GM18858 (cell line): Measurements from ENCODE around the gene SRSF6.
"Not testable (repeated sequence)": the region's sequence is repeated elsewhere in the genome, so short reads cannot be mapped to it uniquely, and the experiment has no call there.

Experiments
- ATAC-seq: cut with Tn5 transposase; IDR thresholded peaks from one replicate; pipeline ENCODE4 v1.9.1; 2021; ENCODE audit not compliant: unreplicated experiment

SRSF6 gene

DNA sequence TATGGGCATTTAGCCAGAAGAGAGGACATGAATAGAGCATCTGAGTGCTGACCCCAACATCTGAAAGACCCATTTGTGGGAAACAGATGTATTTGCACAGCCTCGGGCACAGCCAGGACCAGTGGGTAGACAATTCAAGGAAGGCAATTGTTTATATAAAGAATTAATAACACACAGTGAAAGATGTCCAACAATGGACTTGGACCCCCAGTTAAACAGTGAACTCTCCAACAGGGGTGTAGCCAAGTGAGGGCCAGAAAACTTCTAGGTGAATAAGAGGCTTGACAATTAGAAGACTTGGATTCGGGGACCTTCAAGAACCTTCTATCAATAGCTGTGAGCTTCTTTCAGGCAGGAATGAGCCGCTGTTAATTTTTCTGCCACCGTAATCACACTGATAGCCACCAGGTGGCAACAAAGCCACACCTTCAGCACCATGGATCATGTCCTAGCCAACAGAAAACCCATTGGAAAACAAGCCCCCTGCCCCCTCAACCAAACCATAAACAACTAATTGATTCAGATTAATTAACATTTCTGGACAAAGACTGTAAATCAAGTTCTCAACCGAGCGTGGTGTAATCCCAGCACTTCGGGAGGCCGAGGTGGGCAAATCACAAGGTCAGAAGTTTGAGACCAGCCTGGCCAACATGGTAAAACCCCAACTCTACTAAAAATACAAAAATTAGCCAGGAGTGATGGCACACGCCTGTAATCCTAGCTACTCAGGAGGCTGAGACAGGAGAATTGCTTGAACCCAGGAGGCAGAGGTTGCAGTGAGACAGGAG, 8.8 kb upstream of the SRSF6 start:
- ATAC-seq, result no peak

DNA sequence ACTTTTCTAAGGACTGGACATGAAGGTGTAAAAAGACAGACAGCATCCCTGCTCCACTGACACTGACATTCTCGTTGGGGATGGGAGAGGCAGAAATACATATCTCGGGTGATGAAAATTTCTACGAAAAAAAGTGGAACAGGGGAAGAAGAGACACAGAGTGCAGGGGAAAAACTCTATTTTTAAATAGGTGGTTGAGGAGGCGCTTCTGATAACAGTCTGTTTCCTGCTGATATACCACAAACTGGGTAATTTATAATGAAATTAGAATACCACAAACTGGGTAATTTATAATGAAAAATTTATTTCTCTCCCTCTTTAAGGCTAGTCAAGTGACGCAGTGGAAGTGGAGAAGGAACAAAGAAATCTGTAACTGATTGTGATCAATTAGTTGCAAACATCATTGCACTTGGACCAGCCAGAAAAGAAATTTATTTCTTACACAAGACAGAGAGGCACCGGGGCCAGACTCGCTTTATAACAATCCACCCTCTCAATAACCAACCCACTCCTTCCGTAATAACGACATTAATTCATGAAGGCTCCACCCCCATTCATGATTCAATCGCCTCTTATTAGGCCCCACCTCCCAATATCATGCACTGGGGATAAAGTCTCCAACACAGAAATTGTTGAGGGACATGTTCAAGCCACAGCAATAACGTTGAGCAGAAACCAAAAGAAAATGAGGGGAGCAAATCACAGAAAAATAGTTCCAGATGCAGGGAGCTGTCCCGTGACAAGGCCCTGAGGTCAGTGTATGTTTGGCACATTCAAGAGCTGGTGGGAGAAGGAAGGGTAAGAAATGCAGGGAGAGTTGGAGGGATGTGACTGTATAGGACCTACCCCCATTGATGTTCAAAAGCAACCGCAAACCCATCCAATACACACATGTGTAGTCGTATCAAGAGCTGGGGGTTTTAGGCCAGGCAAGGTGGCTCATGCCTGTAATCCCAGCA, 6.6 kb upstream of the SRSF6 start:
- no peak for ATAC-seq

- ATAC-seq, result no peak
These were observed 5.1 kb upstream of the SRSF6 start for GRCh38 chr20:43452404-43453126.

DNA sequence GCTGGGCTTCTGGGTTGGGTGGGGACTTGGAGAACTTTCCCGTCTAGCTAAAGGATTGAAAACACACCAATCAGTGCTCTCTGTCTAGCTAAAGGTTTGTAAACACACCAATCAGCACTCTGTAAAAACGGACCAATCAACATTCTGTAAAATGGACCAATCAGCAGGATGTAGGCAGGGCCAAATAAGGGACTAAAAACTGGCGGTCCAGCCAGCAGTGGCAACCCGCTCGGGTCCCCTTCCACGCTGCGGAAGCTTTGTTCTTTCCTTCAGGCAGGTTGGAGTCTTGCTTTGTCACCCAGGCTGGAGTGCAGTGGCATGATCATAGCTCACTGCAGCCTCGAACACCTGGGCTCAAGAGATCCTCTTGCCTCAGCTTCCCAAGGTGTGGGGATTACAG, 1.4 kb upstream of the SRSF6 start:
- ATAC-seq, result not testable (repeated sequence)

DNA sequence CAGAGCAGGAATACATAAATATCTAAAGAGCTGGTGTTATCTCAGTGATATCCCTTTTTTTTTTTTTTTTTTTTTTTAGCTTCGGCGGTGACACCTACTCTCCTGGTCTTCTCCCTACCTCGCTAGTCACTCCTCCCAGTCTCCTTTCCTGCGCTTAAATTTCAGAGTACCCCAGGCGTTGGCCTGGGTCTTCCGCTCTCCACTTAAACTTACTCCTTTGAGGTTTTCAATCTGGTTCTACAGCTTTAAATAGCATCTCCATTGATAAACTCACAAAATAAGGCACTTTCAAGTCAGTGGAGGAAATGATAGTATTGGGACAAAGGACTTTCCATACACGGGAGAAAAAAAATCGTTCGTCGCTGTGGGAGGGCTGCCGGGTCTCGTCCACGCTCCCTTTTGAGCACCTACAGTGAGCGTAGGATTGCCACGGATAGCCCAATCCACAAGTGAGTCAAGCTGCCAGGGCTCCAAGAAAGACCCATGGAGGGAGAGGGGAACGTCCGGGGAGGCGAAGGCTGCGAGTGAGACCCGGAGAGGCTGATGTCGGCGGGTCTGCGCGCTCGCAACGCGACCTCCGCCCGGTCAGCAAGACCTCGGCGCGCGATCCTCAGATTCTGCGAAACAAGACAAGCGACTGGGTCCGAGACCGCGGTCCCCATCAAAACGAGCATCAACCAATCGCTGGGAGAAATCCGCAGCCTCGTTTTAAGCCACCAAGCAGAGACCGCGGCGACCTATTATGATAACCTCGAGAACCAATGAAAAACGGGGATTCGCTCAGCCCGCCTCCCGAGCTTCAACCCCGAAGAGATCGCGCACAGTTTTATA, 672 bp upstream of the SRSF6 start:
- ATAC-seq, result peak; percentile 48

DNA sequence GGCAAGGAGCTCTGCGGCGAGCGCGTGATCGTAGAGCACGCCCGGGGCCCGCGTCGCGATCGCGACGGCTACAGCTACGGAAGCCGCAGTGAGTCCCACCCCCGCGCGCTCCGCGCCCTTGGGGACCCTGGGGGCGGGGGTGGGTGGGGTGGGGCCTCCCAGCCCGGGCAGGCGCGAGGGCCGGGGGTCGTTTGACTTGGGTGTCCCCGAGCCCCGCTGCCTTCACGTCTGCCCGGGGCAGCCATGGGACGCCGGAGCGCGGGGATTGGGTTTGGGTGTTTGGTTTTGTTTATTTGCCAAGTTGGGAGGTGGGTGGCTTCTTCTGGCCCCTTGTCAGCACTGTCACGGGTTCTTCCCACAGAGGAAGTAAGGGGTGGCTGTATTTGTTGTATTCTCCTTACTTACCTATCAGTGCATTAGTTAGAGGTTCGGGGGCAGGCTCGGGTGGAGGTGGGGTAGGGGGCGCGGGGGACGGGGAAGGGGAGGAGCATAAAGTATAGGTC, 777 bp downstream of the SRSF6 start:
- ATAC-seq, result no peak

GRCh38 chr20:43459022-43459942, 1.6 kb downstream of the SRSF6 start:
- no peak for ATAC-seq

DNA sequence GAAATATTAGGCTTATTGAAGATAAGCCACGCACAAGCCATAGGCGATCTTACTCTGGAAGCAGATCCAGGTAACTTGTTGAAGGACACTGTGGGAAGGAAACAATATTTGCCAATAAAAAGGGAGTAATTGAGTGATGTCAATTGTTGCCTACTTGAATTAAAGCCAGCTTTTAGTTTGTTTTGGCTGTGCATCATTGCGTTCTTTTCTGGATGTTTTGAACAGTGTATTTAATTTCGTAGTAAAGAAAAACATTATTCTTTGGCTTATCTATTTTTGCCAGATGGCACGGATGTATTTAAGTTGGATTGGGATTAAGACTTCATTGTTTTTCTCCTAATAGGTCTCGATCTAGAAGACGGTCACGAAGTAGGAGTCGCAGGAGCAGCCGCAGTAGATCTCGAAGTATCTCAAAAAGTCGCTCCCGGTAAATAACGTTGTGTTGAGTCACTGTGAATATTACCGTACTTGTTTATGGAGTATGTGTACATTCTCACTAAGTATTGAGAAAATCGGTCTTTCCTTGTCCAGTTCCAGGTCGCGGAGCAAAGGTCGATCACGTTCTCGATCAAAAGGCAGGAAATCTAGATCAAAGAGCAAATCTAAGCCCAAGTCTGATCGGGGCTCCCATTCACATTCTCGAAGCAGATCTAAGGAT, 2.6 kb downstream of the SRSF6 start:
- no peak for ATAC-seq

- ATAC-seq, result no peak
These were observed 3.1 kb downstream of the SRSF6 start for GRCh38 chr20:43460830-43461200.

GRCh38 chr20:43461894-43462659, 4.4 kb downstream of the SRSF6 start:
- ATAC-seq, result no peak

DNA sequence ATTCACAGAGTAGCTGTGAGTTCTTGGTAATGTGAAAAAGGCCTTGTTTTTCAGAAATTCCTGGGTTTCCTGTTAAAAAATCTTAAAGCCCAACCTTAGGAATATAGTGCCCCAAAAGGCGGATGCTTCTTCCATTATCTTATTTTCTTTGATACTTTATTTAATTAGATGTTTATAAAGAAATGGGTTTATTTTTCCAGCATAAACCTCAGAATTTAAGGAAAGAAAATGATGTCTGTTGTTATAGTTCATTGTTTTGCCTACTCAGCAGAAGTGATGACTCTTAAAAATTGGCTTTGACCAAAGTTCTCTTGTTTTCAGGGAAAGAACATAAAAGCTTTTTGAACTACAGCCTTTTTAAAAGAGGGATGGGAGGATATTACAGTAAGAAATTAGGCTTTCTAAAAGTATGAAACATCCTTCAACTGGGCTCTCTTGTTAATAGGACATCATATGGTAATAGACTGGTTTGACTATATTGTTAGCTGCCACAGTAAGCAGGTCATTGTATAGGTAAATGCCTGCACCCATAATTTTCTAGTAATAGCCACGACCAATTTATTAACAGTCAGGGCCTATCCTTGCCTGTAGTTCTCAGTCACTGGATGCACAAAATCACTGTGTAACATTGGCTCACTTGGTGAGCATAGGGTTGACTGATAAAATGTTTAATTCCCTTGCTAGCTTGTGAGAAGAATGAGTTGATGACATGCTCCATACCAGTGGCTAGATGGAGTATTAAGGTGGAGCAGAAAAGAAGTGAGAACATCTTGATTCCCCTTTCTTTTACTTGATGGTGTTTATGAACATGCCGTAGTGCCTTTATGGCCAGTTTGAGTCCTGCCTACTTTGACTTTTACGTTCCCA, 5.2 kb downstream of the SRSF6 start:
- no peak for ATAC-seq

DNA sequence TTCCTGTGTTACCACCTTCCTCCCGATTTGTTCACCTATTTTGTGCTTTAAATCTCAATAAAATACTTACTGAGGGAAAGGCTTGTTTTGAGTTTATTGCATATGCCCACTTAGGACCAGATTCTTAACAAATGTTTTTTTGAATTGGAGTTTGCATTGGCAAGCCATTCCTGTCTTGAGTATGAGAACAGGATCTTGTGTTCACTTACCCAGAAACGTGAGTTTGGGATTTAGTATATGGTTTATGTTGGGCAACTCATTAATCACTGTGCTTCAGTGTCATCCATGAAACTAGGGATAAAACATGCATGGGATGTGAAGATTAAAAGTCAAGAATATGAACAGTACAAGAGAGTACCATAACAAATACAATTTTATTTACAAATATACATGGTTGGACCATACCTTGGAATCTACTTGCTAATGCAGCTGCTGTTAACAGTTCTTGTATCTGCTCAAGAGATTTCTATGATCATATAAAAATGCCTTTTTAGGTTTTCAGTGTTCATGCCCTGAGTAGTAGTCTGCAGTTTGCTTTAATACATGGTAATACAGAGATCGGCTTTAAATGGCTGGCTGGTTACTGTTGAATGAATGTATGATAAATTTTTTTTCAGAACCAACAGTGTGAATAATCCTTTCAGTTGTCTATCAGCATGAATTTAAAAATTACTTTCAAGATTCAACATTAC, 6.0 kb downstream of the SRSF6 start:
- no peak for ATAC-seq

DNA sequence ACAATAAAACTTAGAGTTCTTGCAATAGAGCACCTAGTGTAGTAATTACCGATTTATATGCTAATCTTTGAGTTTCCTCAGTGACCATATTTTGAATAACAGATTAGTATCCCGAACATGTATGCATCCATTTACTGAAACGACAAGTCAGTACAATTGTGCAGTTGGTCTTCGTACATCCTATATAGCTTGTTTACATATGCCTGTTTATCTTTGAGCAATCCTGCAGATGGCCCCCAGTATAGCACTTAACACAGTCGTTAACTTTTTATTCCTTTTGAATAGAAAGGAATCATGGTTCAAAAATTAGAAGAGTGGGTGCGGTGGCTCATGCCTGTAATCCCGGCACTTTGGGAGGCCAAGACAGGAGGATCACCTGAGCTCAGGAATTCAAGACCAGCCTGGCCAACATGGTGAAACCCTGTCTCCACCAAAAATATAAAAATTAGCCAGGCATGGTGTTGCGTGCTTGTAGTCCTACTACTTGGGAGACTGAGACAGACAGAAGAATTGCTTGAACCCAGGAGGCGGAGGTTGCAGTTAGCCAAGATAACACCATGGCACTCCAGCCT, 6.6 kb downstream of the SRSF6 start:
- ATAC-seq, result no peak

DNA sequence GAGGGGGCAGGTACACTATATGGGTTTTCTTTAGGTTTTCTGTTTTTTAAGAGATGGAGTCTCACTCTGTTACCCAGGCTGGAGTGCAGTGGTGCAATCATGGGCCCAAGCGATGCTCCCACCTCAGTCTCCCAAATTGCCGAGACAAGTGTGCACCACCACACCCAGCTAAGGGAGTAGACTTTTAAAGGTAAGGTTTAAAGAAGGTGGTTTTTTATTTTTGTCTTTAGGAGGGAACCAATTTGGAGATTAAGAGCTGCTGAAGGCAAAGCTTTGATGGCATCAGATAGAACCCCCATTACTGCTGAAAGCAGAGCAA, 7.9 kb downstream of the SRSF6 start:
- ATAC-seq, result no peak

GRCh38 chr20:43467589-43467988, 9.9 kb downstream of the SRSF6 start:
- ATAC-seq, result no peak

DNA sequence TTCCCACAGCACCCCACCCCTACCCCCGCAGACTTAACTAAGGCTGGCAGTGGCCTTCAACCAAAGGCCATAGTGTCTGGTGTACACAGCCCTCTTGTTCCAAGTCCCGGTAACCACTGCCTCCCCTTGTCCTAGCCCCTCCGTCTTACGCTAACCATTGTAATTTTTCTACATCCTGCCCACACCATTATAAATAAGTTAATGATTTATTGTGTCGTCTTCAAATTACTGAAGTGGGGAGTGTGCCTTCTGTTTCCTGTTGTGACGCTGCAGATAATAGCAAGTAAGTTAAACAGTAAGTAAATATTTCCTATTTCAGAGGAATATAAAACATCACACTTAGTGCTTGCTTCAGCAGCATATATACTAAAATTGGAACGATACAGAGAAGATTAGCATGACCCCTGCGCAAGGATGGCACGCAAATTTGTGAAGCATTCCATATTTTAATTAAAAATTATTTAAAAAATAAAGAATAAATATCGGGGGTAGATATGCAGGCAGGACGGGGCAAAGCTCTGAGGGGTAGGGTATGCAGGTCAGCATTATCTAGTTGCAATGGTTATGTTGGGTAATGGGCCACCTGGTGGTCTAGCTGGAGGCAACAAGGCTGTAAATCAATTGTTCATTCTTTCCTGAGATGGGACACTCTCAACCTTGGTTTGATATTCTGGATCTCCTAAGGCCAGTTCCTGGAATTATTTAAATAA, 15.1 kb downstream of the SRSF6 start:
- no peak for ATAC-seq
